Nephron (organoid): ENCODE data around the gene TMEM50B.

Experiments
- H3K27ac Mint-ChIP-seq, 3 experiments: 2 replicates each; pipeline ENCODE4 v1.8.0; 2020; ENCODE audit warnings: mixed read lengths in 3 of 3, mild to moderate bottlenecking in 2 of 3, moderate library complexity in 1 of 3
- H3K27me3 Mint-ChIP-seq: 2 replicates; pipeline ENCODE4 v1.8.0; 2021; ENCODE audit warnings: low read depth, mild to moderate bottlenecking, moderate library complexity, mixed read lengths
- H3K36me3 Mint-ChIP-seq: 2 replicates; pipeline ENCODE4 v1.8.0; 2020; ENCODE audit warnings: low read depth, mixed read lengths
- H3K4me1 Mint-ChIP-seq: 2 replicates; pipeline ENCODE4 v1.8.0; 2020; ENCODE audit warnings: mixed read lengths
- H3K4me3 Mint-ChIP-seq, 3 experiments: 2 replicates each; pipeline ENCODE4 v1.8.0; 2020; ENCODE audit warnings: mild to moderate bottlenecking in 3 of 3, mixed read lengths in 3 of 3, moderate library complexity in 2 of 3
- H3K9me3 Mint-ChIP-seq: 2 replicates; pipeline ENCODE4 v1.8.0; 2020; ENCODE audit warnings: mixed read lengths
- CTCF ChIP-seq, 3 experiments: fragments of 200-600 bp; sonication (generic); IDR thresholded peaks; one replicate each; pipeline ENCODE4 v1.5.0; 2021; ENCODE audit warnings: antibody characterized with exemption in 3 of 3; ENCODE audit not compliant: unreplicated experiment in 3 of 3

Gene TMEM50B

DNA sequence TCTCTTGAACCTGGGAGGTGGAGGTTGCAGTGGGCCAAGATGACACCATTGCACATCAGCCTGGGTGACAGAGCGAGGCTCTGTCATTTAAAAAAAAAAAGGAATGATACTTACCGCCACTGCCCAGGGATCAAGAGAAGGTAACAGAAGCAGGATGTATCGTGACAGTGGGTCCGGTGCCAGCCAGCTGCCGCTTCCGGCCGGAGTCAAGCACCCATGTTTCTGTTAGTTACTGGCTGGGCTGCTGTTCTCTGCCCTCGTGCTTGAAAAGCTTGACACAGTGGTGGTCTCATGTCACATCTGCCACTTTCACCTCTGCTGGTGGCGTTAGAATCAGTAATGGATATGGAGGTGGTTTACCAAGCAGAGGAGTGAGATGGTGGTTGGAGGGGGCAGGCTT, 55.6 kb downstream of the TMEM50B start:
- no peak overlapping the region for H3K4me3 Mint-ChIP-seq
- peaks cover 68% of the 10 kb centered on the region for H3K36me3 Mint-ChIP-seq
- H3K4me1 Mint-ChIP-seq = peaks cover 9% of the 10 kb centered on the region
- no peaks in the 10 kb centered on the region for H3K9me3 Mint-ChIP-seq
- H3K27me3 Mint-ChIP-seq = no peaks in the 10 kb centered on the region
- no peak overlapping the region for H3K27ac Mint-ChIP-seq
- TF ChIP-seq CTCF (IDR thresholded peaks at IDR 0.05; ENCODE audit: unreplicated experiment in 3 of 3) = no peak

- H3K4me1 Mint-ChIP-seq = peaks cover 23% of the 10 kb centered on the region
- H3K4me3 Mint-ChIP-seq = no peak overlapping the region
- no peak overlapping the region for H3K27ac Mint-ChIP-seq
- no peaks in the 10 kb centered on the region for H3K27me3 Mint-ChIP-seq
- H3K9me3 Mint-ChIP-seq = no peaks in the 10 kb centered on the region
- TF ChIP-seq CTCF (IDR thresholded peaks at IDR 0.05; ENCODE audit: unreplicated experiment in 3 of 3) = no peak
- peaks cover 62% of the 10 kb centered on the region for H3K36me3 Mint-ChIP-seq
Measured at GRCh38 chr21:33421713-33422393, 57.9 kb downstream of the TMEM50B start.

DNA sequence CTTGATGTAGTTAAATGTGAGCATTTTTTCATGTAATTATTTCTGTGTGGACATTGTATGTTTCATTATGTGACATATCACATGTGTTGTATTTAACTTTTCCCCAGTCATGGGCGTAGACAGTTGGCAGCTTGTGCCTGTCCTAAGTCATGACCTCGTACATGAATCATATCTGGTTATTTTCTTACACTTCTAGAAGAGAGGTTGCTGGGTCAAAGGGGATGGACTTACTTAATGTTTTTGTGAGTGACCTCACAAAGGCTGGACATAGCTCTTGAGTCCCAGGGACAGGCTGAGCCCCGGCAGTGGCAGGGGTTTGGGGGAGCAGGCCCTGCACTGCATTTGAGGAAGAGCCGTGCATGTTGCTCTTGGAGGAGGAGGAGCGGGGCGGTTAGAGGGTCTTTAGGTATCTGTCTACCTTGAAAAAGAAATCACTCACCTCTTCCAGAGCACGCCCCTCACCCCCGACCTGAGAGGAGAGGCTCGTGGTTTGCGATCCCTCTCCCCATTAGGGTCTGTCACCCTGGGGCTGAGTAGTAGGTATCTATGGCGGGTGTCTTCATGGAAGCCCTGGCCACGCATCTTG, 60.1 kb downstream of the TMEM50B start:
- H3K27ac Mint-ChIP-seq = peak overlapping the region; percentile 29 to 95 (median 79)
- TF ChIP-seq CTCF (IDR thresholded peaks at IDR 0.05; ENCODE audit: unreplicated experiment in 3 of 3) = no peak
- no peaks in the 10 kb centered on the region for H3K27me3 Mint-ChIP-seq
- H3K4me3 Mint-ChIP-seq = peak overlapping the region in 1 of 3 experiments; percentile 7
- H3K9me3 Mint-ChIP-seq = no peaks in the 10 kb centered on the region
- H3K36me3 Mint-ChIP-seq = peaks cover 66% of the 10 kb centered on the region
- H3K4me1 Mint-ChIP-seq = peaks cover 23% of the 10 kb centered on the region

DNA sequence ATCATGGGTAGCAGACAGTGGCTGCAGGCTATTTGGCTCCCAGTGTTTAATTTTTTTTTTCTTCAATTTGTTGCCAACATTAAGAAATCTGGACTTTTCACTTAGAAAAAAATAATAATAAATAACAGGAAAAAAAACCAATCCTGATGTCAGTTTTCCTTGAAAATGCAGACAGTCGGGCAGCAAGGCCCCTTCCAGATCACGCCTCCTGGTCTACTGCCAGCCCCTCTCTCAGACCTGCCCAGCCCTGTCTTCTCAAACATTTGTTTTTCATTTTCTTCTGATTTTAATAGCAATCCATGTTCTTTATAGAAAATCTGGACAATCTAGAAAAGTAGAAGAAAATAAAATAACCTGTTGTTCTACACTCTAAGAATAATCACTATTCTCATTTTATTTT, 61.1 kb downstream of the TMEM50B start:
- Mint-ChIP-seq H3K36me3 (peaks cover 59% of the 10 kb centered on the region), H3K27ac (peak overlapping the region; percentile 45 to 95 (median 80)), H3K4me1 (peaks cover 23% of the 10 kb centered on the region), H3K27me3 (no peaks in the 10 kb centered on the region), H3K9me3 (no peaks in the 10 kb centered on the region), H3K4me3 (no peak overlapping the region)
- TF ChIP-seq CTCF (IDR thresholded peaks at IDR 0.05; ENCODE audit: unreplicated experiment in 3 of 3) = no peak

- no peaks in the 10 kb centered on the region for H3K27me3 Mint-ChIP-seq
- peak overlapping the region; percentile 35 to 75 (median 63) for H3K27ac Mint-ChIP-seq
Measured at GRCh38 chr21:33414926-33415325, 64.8 kb downstream of the TMEM50B start.

More at GRCh38 chr21:33414926-33415325, 64.8 kb downstream of the TMEM50B start:
- Mint-ChIP-seq H3K9me3 (no peaks in the 10 kb centered on the region), H3K36me3 (peaks cover 55% of the 10 kb centered on the region), H3K4me1 (peaks cover 50% of the 10 kb centered on the region), H3K4me3 (no peak overlapping the region)
- TF ChIP-seq CTCF (IDR thresholded peaks at IDR 0.05; ENCODE audit: unreplicated experiment in 3 of 3) = no peak
